Fibroblast of skin of left quadriceps (primary cell): ENCODE results near the gene GMDS.

Experiments used
- DNase-seq, 2 experiments: peaks; one replicate each; pipeline ENCODE4 v3.0.0-alpha.2; 2013; ENCODE audit warnings: low read depth in 2 of 2

Gene GMDS

GRCh38 chr6:2240961-2241360 is 4.4 kb downstream of the GMDS start:
- no peak for DNase-seq

- DNase-seq = peak; percentile 62 to 64
Measured at GRCh38 chr6:2237001-2237400, 8.4 kb downstream of the GMDS start.

- DNase-seq = no peak
Measured at GRCh38 chr6:2235777-2236495, 9.5 kb downstream of the GMDS start.

GRCh38 chr6:2232445-2232844 is 13.0 kb downstream of the GMDS start:
- no peak for DNase-seq

GRCh38 chr6:2231438-2231837 is 14.0 kb downstream of the GMDS start:
- DNase-seq = peak in 1 of 2 experiments; percentile 19

GRCh38 chr6:2230659-2231277 is 14.6 kb downstream of the GMDS start:
- DNase-seq = no peak

GRCh38 chr6:2229742-2230141 is 15.7 kb downstream of the GMDS start:
- DNase-seq = no peak

- DNase-seq = no peak
Measured at GRCh38 chr6:2229039-2229438, 16.4 kb downstream of the GMDS start.

GRCh38 chr6:2228392-2228791 is 17.0 kb downstream of the GMDS start:
- no peak for DNase-seq

GRCh38 chr6:2226775-2227174 is 18.6 kb downstream of the GMDS start:
- DNase-seq = no peak

- DNase-seq = no peak
Measured at GRCh38 chr6:2225422-2226392, 19.7 kb downstream of the GMDS start.

- DNase-seq = no peak
Measured at GRCh38 chr6:2224847-2225382, 20.5 kb downstream of the GMDS start.

GRCh38 chr6:2222275-2222842 is 23.0 kb downstream of the GMDS start:
- no peak for DNase-seq

GRCh38 chr6:2221726-2222274 is 23.6 kb downstream of the GMDS start:
- DNase-seq = no peak

- no peak for DNase-seq
Measured at GRCh38 chr6:2220154-2220553, 25.3 kb downstream of the GMDS start.

- no peak for DNase-seq
Measured at GRCh38 chr6:2218866-2219265, 26.5 kb downstream of the GMDS start.

GRCh38 chr6:2216794-2217383 is 28.5 kb downstream of the GMDS start:
- no peak for DNase-seq

- DNase-seq = no peak
Measured at GRCh38 chr6:2215342-2215741, 30.1 kb downstream of the GMDS start.

GRCh38 chr6:2213086-2213485 is 32.3 kb downstream of the GMDS start:
- no peak for DNase-seq

- no peak for DNase-seq
Measured at GRCh38 chr6:2209226-2209809, 36.1 kb downstream of the GMDS start.

GRCh38 chr6:2208468-2208867 is 36.9 kb downstream of the GMDS start:
- DNase-seq = no peak
